Natural killer cell treated with Interleukin-12 subunit alpha and Interleukin-12 subunit beta and Interleukin-15 and Interleukin-18, amount 100 ng/mL, for 72 hours (primary cell): ENCODE results near the gene ZNF407. TPM values are rescaled to one million over a fixed set of nuclear protein-coding genes. Genes with fewer than 3 reads are reported as not detected.

Source experiments
- ATAC-seq, 2 donors: fragments of 150-1000 bp; cut with Tn5 transposase in 1 of 2; sonication (Bioruptor Pico), chemical (Tn5 transposase) in 1 of 2; 2 replicates each; pipeline ENCODE4 v1.10.0; 2021
- DNase-seq: peaks from one replicate; pipeline ENCODE4 v3.0.0; 2022; ENCODE audit warnings: low spot score
- H3K27ac Mint-ChIP-seq, 2 donors: 1 replicate in 1 of 2; 2 replicates in 1 of 2; pipeline ENCODE4 v1.8.0; 2022; ENCODE audit warnings: mixed read lengths in 2 of 2, mild to moderate bottlenecking in 1 of 2, moderate library complexity in 1 of 2
- H3K27me3 Mint-ChIP-seq, 2 donors: 1 replicate in 1 of 2; 2 replicates in 1 of 2; pipeline ENCODE4 v1.8.0; 2022; ENCODE audit warnings: mixed read lengths in 2 of 2
- H3K36me3 Mint-ChIP-seq: one replicate; pipeline ENCODE4 v1.8.0; 2022; ENCODE audit warnings: mixed read lengths
- H3K4me1 Mint-ChIP-seq, 2 donors: 1 replicate in 1 of 2; 2 replicates in 1 of 2; pipeline ENCODE4 v1.8.0; 2022; ENCODE audit warnings: low read depth in 2 of 2, mixed read lengths in 2 of 2, mild to moderate bottlenecking in 1 of 2
- H3K4me3 Mint-ChIP-seq: one replicate; pipeline ENCODE4 v1.8.0; 2022; ENCODE audit warnings: mixed read lengths
- H3K9me3 Mint-ChIP-seq: 2 replicates; pipeline ENCODE4 v1.8.0; 2022; ENCODE audit warnings: mixed read lengths
- total RNA-seq, 2 donors: library from RNA; stranded (reverse); gene quantifications; one replicate each; pipeline ENCODE4 v1.2.3, GENCODE V29; 2022

ZNF407 gene
- total RNA-seq, 2 donors from 2014 or later, result 21.9 to 44.6 TPM

DNA sequence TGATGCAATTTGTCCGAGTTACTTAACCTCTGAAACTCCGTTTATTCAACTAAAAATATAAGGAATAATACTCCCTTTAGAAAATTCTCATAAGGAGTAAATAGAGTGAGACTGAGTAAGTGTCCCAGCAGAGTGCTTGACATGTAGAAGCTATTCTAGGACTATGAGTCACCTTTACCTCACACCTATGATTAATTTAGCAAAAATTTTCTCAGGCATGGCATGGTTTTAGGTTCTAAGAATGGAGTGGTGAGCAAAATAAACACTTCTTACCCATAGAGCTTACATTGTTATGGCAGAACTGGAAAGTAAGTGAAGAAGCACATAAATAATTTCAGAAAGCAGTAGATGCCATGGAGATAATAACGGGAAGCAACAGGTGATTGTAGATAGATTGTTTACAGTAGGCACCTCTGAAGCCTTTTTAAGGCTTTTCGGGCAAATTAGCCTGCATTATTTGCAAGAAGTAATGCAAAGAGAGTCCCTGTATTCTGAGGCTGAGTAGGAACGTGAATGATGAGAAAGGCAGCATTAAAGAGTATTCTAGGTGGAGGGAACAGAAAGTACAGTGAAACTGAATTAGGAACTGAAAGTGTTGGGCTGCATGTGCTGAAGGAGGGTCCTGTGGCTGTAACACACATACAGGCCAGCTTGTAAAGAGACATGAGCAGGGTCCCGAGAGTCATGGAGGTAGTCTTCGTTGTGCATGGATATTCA, 209.2 kb downstream of the ZNF407 start:
- no peak overlapping the region for H3K27ac Mint-ChIP-seq
- H3K9me3 Mint-ChIP-seq, result no peaks in the 10 kb centered on the region
- DNase-seq (no peak), ATAC-seq (peak in 1 of 2 donors; percentile 62)
- H3K36me3 Mint-ChIP-seq, result no peaks in the 10 kb centered on the region
- H3K4me3 Mint-ChIP-seq, result no peak overlapping the region
- H3K4me1 Mint-ChIP-seq, result peaks cover 0 to 4% of the 10 kb centered on the region in 2 donors
- no peaks in the 10 kb centered on the region for H3K27me3 Mint-ChIP-seq

GRCh38 chr18:74817576-74817975, 219.9 kb downstream of the ZNF407 start:
- H3K4me3 Mint-ChIP-seq, result no peak overlapping the region
- H3K27ac Mint-ChIP-seq, result no peak overlapping the region
- no peak for DNase-seq
- peaks cover under 1% of the 10 kb centered on the region for H3K36me3 Mint-ChIP-seq
- no peak for ATAC-seq
- no peaks in the 10 kb centered on the region for H3K27me3 Mint-ChIP-seq
- H3K4me1 Mint-ChIP-seq, result no peaks in the 10 kb centered on the region
- H3K9me3 Mint-ChIP-seq, result peaks cover 4% of the 10 kb centered on the region

DNA sequence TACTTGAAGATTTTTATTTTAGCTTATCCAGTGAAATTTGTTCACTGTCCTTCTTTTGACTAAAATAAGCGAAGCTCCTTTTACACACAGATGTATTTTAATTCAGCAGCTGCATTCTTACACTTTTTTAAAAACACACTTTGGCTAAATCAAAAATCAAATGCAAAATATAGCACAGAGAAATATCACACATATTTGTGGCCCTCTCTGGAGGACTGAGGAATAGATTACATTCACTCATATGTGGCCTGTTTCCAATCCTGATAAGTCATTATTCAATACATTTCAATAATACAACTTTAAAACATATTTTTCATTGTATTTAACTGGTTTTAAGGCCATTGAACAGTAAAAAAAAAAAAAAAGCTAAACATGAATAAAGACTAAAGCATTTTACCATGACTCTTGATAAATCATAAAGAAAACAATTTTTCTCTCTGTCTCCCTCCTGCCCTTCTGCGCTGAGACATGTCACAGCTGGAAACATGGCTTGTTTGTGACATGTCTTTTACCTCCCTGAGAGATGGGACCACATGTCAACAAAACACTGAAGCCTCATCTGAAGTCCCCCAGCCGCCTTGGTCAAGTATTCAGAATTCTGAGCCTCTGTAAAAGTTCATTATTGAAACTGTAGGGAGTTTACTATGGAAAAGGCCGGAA, 221.0 kb downstream of the ZNF407 start:
- H3K4me1 Mint-ChIP-seq, result no peaks in the 10 kb centered on the region
- no peak for DNase-seq
- H3K36me3 Mint-ChIP-seq, result peaks cover 10% of the 10 kb centered on the region
- H3K9me3 Mint-ChIP-seq, result peaks cover 4% of the 10 kb centered on the region
- H3K4me3 Mint-ChIP-seq, result no peak overlapping the region
- no peak for ATAC-seq
- H3K27me3 Mint-ChIP-seq, result no peaks in the 10 kb centered on the region
- H3K27ac Mint-ChIP-seq, result no peak overlapping the region

DNA sequence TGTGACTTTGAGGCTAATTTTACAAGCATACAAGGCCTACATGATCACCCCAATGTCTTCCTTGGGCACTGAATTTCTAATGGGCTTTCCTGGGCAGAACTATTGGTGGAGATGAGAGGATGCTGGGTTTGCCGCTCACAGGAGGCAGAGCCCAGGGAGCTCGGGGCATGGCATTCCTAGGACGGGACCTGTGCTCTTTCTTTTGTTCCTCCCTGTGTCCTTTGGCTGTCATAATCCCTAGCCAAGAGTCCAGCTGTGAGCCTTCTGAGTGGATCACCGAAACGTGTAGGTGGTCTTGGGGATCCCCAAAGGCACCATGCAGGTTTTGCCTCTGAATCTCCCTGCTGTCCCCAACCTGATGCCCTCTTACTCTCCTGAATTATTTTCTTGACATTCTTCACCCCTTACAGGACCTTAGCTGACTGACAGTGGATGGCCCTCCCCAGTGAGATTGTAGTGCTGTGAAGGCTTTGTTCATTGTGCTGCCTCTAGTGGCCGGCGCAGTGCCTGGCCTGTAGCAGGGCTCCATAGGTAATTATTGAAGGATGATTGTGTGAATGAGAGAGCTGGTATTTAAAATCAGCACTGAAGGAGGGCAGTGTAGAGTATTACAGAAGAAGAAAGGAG, 221.9 kb downstream of the ZNF407 start:
- DNase-seq, result no peak
- Mint-ChIP-seq H3K27ac (no peak overlapping the region), H3K4me1 (peaks cover 5 to 6% of the 10 kb centered on the region in 2 donors), H3K4me3 (no peak overlapping the region), H3K36me3 (peaks cover 10% of the 10 kb centered on the region), H3K27me3 (no peaks in the 10 kb centered on the region), H3K9me3 (peaks cover 8% of the 10 kb centered on the region)
- ATAC-seq, result no peak

DNA sequence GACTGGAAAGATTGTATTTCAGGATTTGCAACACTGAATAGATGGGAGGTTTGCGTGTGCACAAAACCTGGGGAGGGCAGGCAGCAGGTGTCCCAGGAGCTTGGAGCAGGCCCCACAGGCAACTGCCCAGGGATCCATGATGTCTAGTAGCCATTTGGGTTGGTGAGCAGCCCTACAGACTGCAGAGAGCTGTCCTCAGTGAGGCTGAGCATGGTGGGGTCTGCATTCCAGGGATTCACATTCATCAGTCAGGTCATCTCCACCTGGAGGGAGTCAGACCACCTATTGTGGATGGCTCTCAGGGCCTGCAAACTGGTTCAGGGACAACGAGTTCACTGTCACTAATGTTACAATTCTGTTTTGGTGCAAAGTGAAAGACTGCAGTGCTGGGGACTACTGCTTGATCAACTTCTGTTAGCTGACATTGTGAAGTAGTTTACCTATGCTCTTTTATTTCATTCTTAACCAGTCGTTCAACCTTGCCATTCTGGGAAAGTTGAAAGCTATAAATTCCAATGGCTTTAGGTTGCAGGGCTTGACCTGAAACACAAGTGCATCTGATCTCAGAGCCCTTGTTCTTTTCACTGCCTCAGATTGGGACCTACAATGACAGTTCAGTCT, 222.6 kb downstream of the ZNF407 start:
- DNase-seq (no peak), ATAC-seq (no peak)
- H3K27ac Mint-ChIP-seq, result no peak overlapping the region
- no peaks in the 10 kb centered on the region for H3K27me3 Mint-ChIP-seq
- no peak overlapping the region for H3K4me3 Mint-ChIP-seq
- H3K4me1 Mint-ChIP-seq, result peaks cover 11 to 12% of the 10 kb centered on the region in 2 donors
- peaks cover 8% of the 10 kb centered on the region for H3K9me3 Mint-ChIP-seq
- peaks cover 10% of the 10 kb centered on the region for H3K36me3 Mint-ChIP-seq

DNA sequence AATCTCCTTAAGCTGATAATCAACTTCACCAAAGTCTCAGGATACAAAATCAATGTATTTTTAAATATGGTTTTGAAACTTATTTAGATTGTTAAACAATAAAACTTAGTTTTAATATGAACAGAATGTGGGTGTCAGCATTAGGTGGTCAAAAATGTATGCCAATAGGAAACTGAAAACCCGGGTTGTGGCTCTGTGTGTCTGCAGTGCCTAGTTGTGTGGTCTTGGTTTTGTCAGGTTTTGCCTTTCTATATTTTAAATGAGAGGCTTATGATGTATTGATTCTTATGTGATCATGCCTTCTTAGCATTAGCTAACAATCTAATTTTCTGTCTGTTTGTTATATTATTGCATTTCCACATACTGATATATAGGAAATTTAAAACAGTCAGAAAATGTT, 227.8 kb downstream of the ZNF407 start:
- H3K36me3 Mint-ChIP-seq, result peaks cover 10% of the 10 kb centered on the region
- ATAC-seq (no peak), DNase-seq (no peak)
- no peak overlapping the region for H3K27ac Mint-ChIP-seq
- peaks cover 8% of the 10 kb centered on the region for H3K9me3 Mint-ChIP-seq
- no peaks in the 10 kb centered on the region for H3K27me3 Mint-ChIP-seq
- H3K4me3 Mint-ChIP-seq, result no peak overlapping the region
- peaks cover 11 to 12% of the 10 kb centered on the region in 2 donors for H3K4me1 Mint-ChIP-seq

GRCh38 chr18:74826572-74826971, 228.9 kb downstream of the ZNF407 start:
- no peak for DNase-seq
- Mint-ChIP-seq H3K4me3 (no peak overlapping the region), H3K9me3 (peaks cover 4% of the 10 kb centered on the region), H3K27ac (no peak overlapping the region), H3K4me1 (peaks cover 12 to 16% of the 10 kb centered on the region in 2 donors), H3K27me3 (no peaks in the 10 kb centered on the region), H3K36me3 (peaks cover 10% of the 10 kb centered on the region)
- no peak for ATAC-seq

- ATAC-seq, result no peak
- Mint-ChIP-seq H3K9me3 (peaks cover 4% of the 10 kb centered on the region), H3K27me3 (no peaks in the 10 kb centered on the region), H3K27ac (no peak overlapping the region), H3K4me3 (no peak overlapping the region), H3K36me3 (peaks cover 3% of the 10 kb centered on the region), H3K4me1 (peaks cover 20 to 26% of the 10 kb centered on the region in 2 donors)
- DNase-seq, result no peak
Measured at GRCh38 chr18:74828200-74828599, 230.5 kb downstream of the ZNF407 start.

GRCh38 chr18:74831571-74832250, 234.0 kb downstream of the ZNF407 start:
- Mint-ChIP-seq H3K36me3 (no peaks in the 10 kb centered on the region), H3K27me3 (no peaks in the 10 kb centered on the region), H3K9me3 (no peaks in the 10 kb centered on the region), H3K27ac (peak overlapping the region in 1 of 2 donors; percentile 45), H3K4me3 (no peak overlapping the region), H3K4me1 (peaks cover 22 to 40% of the 10 kb centered on the region in 2 donors)
- peak in 1 of 2 donors; percentile 41 for ATAC-seq
- no peak for DNase-seq

GRCh38 chr18:74832381-74832780, 234.7 kb downstream of the ZNF407 start:
- DNase-seq, result no peak
- Mint-ChIP-seq H3K4me3 (no peak overlapping the region), H3K9me3 (no peaks in the 10 kb centered on the region), H3K36me3 (no peaks in the 10 kb centered on the region), H3K27ac (no peak overlapping the region), H3K27me3 (no peaks in the 10 kb centered on the region), H3K4me1 (peaks cover 22 to 40% of the 10 kb centered on the region in 2 donors)
- no peak for ATAC-seq

DNA sequence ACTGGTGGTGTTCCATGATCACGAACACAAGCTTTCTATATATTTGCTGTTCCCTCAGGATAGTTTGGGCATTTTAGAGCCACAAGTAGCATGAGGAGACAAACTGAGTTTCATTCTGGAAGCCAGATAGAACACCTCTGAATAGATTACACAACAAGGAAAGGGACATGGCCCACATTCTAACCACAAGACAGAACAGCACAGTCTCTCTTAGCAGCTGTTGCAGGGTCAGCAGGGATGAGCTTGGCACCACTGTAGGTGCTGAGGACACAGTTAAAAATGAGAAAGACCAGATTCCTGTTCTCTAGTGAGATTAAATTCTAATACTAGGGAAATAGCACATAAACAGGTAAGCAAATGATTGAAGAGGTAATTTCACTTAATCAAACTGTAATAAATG, 235.3 kb downstream of the ZNF407 start:
- H3K4me1 Mint-ChIP-seq, result peaks cover 26 to 41% of the 10 kb centered on the region in 2 donors
- H3K9me3 Mint-ChIP-seq, result no peaks in the 10 kb centered on the region

DNA sequence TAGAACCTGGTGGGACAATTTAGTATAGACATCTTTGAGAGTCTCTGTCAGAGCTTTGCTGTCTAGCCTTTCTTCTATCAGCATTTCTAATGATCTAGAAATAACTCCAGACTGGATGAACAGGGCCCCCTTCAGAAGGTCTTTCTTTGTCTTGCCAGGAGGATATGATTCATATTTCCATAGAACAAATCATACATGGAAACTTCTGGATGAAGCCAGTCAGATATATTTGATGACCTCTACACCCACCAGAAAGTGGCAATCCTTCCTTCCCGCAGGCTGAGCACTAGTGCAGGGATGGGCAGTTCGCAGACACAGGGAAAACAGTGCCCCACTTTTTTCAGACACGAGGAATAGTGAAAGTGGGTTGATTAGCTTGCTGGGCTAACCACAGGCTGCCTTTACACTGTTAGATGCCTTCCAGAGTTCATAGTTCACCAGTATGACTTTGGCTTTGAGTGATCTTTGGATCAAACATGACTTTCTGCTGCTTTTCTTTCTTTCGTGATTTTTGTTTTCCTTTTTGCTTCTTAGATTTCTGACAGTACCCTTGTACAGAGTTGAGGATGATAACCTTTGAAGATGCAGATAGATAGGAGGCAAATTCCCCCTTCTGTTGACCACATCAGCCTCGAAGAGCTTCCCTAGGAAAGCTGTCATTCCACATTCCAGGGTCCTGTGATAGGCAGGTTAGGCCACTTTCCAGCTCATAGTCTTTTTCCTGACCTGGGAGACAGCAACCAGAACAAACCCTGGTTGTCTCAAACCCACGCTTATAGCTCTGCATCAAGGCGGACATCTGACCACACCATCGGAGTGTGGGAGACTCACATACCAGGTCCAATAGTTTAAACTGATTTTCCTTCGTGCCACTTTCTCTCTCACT, 237.0 kb downstream of the ZNF407 start:
- no peak overlapping the region for H3K4me3 Mint-ChIP-seq
- peaks cover 36 to 46% of the 10 kb centered on the region in 2 donors for H3K4me1 Mint-ChIP-seq
- ATAC-seq, result no peak
- DNase-seq, result no peak
- peaks cover 7% of the 10 kb centered on the region for H3K36me3 Mint-ChIP-seq
- no peaks in the 10 kb centered on the region for H3K9me3 Mint-ChIP-seq
- no peak overlapping the region for H3K27ac Mint-ChIP-seq
- H3K27me3 Mint-ChIP-seq, result no peaks in the 10 kb centered on the region

More for the DNA sequence above, 235.3 kb downstream of the ZNF407 start:
- no peaks in the 10 kb centered on the region for H3K27me3 Mint-ChIP-seq
- H3K4me3 Mint-ChIP-seq, result no peak overlapping the region
- DNase-seq (no peak), ATAC-seq (peak in 1 of 2 donors; percentile 56)
- H3K27ac Mint-ChIP-seq, result peak overlapping the region in 1 of 2 donors; percentile 35
- peaks cover under 1% of the 10 kb centered on the region for H3K36me3 Mint-ChIP-seq
